Endothelial cell of umbilical vein (primary cell): ENCODE results near the gene SUPT3H. TPM values are rescaled to one million over a fixed set of nuclear protein-coding genes. Genes with fewer than 3 reads are reported as not detected.

Experiments used
- BruUV-seq: library from RNA; stranded (reverse); fragments of 400-500 nt; replicated peaks from 2 replicates; lab custom pipeline; 2021; lab: Mats Ljungman, UMichigan
- CTCF ChIA-PET: fragments of 300-600, 350-600 bp; sonication (Branson Sonifier 250); formaldehyde crosslinking; loops from one replicate; lab custom pipeline; 2021; ENCODE audit warnings: antibody characterized with exemption, inconsistent platforms; lab: Charles Lee
- POLR2A ChIA-PET: fragments of 300-600, 350-600 bp; sonication (Branson Sonifier 250); formaldehyde crosslinking; loops from one replicate; lab custom pipeline; 2021; ENCODE audit warnings: antibody characterized with exemption, inconsistent platforms; lab: Charles Lee
- DNase-seq: peaks from one replicate; pipeline ENCODE4 v3.0.0-alpha.2; 2011; ENCODE audit warnings: low read depth, low spot score
- FAIRE-seq: peaks from 2 replicates; lab custom pipeline; 2011; peaks lifted over from hg19 to GRCh38; lab: Jason Lieb, UNC
- H2AFZ ChIP-seq: 2 replicates; pipeline ENCODE4 v1.6.0; 2012; ENCODE audit warnings: low read depth, low read length, control low read depth, inconsistent platforms
- H3K27ac ChIP-seq: 2 replicates; pipeline ENCODE4 v1.5.1; 2011; ENCODE audit warnings: low read depth, mild to moderate bottlenecking, control low read depth, low read length, moderate library complexity; ENCODE audit not compliant: insufficient read depth
- H3K27me3 ChIP-seq, 2 experiments: 2 replicates each; pipeline versions ENCODE4 v1.6.0 to v1.6.1; 2011; ENCODE audit warnings: low read length in 2 of 2, mixed read lengths in 1 of 2; ENCODE audit not compliant: control insufficient read depth in 2 of 2, insufficient read depth in 2 of 2
- H3K36me3 ChIP-seq, 2 experiments: 2 replicates in 1 of 2; 3 replicates in 1 of 2; pipeline ENCODE4 v1.5.1; 2011; ENCODE audit warnings: low read length in 2 of 2, mild to moderate bottlenecking in 1 of 2, moderate library complexity in 1 of 2; ENCODE audit not compliant: control insufficient read depth in 2 of 2, insufficient read depth in 2 of 2; ENCODE audit errors: extremely low read depth in 1 of 2
- H3K4me1 ChIP-seq: 3 replicates; pipeline ENCODE4 v1.5.1; 2011; ENCODE audit warnings: mild to moderate bottlenecking, low read length; ENCODE audit not compliant: control insufficient read depth, insufficient read depth; ENCODE audit errors: extremely low read depth
- H3K4me2 ChIP-seq: 2 replicates; pipeline ENCODE4 v1.6.1; 2011; ENCODE audit warnings: low read length, control low read depth, mixed read lengths; ENCODE audit not compliant: insufficient read depth
- H3K4me3 ChIP-seq, 3 experiments: fragments of 200-600 bp in 1 of 3; sonication (generic), shearing (Covaris generic) in 1 of 3; replicated peaks in 1 of 3; 2 replicates each; pipeline ENCODE4 v1.5.1; 2011 to 2016; ENCODE audit warnings: control low read depth in 3 of 3, low read length in 3 of 3, mild to moderate bottlenecking in 2 of 3, inconsistent platforms in 1 of 3, low read depth in 1 of 3, moderate library complexity in 1 of 3; ENCODE audit not compliant: insufficient read depth in 1 of 3
- H3K79me2 ChIP-seq: 2 replicates; pipeline ENCODE4 v1.6.0; 2012; ENCODE audit warnings: low read length, inconsistent platforms; ENCODE audit not compliant: control insufficient read depth, insufficient read depth
- H3K9ac ChIP-seq: replicated peaks from 2 replicates; pipeline ENCODE3; 2011; ENCODE audit warnings: low read length, control low read depth; ENCODE audit not compliant: insufficient read depth; ENCODE audit errors: extremely low read depth
- H3K9me1 ChIP-seq: replicated peaks from 3 replicates; pipeline ENCODE4 v1.6.0; 2011; ENCODE audit warnings: mild to moderate bottlenecking, low read length; ENCODE audit not compliant: control insufficient read depth, insufficient read depth; ENCODE audit errors: extremely low read depth
- H3K9me3 ChIP-seq: replicated peaks from 2 replicates; pipeline ENCODE4 v1.5.1; 2012; ENCODE audit warnings: low read length, inconsistent platforms; ENCODE audit not compliant: control insufficient read depth, insufficient read depth
- H4K20me1 ChIP-seq: replicated peaks from 2 replicates; pipeline ENCODE3; 2011; ENCODE audit warnings: mild to moderate bottlenecking, low read length; ENCODE audit not compliant: control insufficient read depth, insufficient read depth; ENCODE audit errors: extremely low read depth
- CTCF ChIP-seq, 2 donors: IDR thresholded peaks; 1 replicate in 1 of 2; 2 replicates in 1 of 2; pipeline ENCODE4 v1.5.1; 2011; ENCODE audit warnings: low read length in 2 of 2, mild to moderate bottlenecking in 2 of 2, moderate library complexity in 2 of 2, control low read depth in 1 of 2, inconsistent platforms in 1 of 2, low read depth in 1 of 2; ENCODE audit not compliant: insufficient read depth in 1 of 2; ENCODE audit errors: extremely low read depth in 1 of 2
- EZH2 ChIP-seq: IDR thresholded peaks from 2 replicates; pipeline ENCODE4 v1.6.1; 2012; ENCODE audit warnings: borderline replicate concordance, low read depth, mild to moderate bottlenecking, moderate library complexity, low read length, inconsistent platforms; ENCODE audit not compliant: severe bottlenecking
- FOS ChIP-seq: IDR thresholded peaks from 2 replicates; pipeline ENCODE4 v1.6.1; 2011; ENCODE audit warnings: mild to moderate bottlenecking, low read length, moderate library complexity, borderline replicate concordance; ENCODE audit not compliant: insufficient read depth
- GATA2 ChIP-seq: IDR thresholded peaks from 2 replicates; pipeline ENCODE4 v1.7.0; 2011; ENCODE audit warnings: low read depth, mild to moderate bottlenecking, moderate library complexity, mixed read lengths, low read length; ENCODE audit not compliant: insufficient read length, insufficient read depth
- JUN ChIP-seq: IDR thresholded peaks from 2 replicates; pipeline ENCODE4 v1.6.1; 2011; ENCODE audit warnings: borderline replicate concordance, low read depth; ENCODE audit not compliant: insufficient read length, insufficient read depth
- MAX ChIP-seq: IDR thresholded peaks from 2 replicates; pipeline ENCODE4 v1.6.1; 2011; ENCODE audit not compliant: insufficient read depth, insufficient read length
- MYC ChIP-seq: IDR thresholded peaks from one replicate; pipeline ENCODE4 v1.6.1; 2011; ENCODE audit warnings: mild to moderate bottlenecking, low read depth, low read length
- POLR2A ChIP-seq: IDR thresholded peaks from 2 replicates; pipeline ENCODE4 v1.6.1; 2012; ENCODE audit warnings: low read depth, mild to moderate bottlenecking, control low read depth, low read length
- dilution Hi-C: fragments of 300-500 bp; cut with MboI; formaldehyde crosslinking; loops from one replicate; pipeline ENCODE4 v1.15.0; 2019; ENCODE audit warnings: low sequenced_read_pairs; ENCODE audit not compliant: extremely low pct_ligation_motif_present
- intact Hi-C: fragments of 100-400 bp; cut with micrococcal nuclease; formaldehyde crosslinking; loops from one replicate; pipeline ENCODE4 v1.10.0; 2022
- polyA plus RNA-seq, 4 experiments: library from polyadenylated mRNA; depleted of rRNA in 3 of 4; stranded (reverse) in 3 of 4; unstranded in 1 of 4; fragments of >200 nt; gene quantifications; 2 replicates each; pipeline versions ENCODE4 v1.2.1 to v1.2.3, GENCODE V29; 2011 to 2012; ENCODE audit warnings: missing spikeins in 1 of 4
- total RNA-seq: library from RNA; stranded (reverse); gene quantifications from 2 replicates; pipeline ENCODE4 v1.2.3, GENCODE V29; 2021

The SUPT3H gene
- total and polyA plus RNA-seq, 2 donors (not counting 3 experiments of a cell fraction or from before 2014, with no cell fraction given) = 8.3 to 9.8 TPM

GRCh38 chr6:44926556-44926955 lies 451.2 kb downstream of the SUPT3H start:
- dilution Hi-C loops (no loop called here), intact Hi-C loops (no loop called here)
- no peak overlapping the region for H3K4me3 ChIP-seq
- H4K20me1 ChIP-seq = no peaks in the 10 kb centered on the region
- no peaks in the 10 kb centered on the region for H3K9me1 ChIP-seq
- no peaks in the 10 kb centered on the region for H3K27me3 ChIP-seq
- no peaks in the 10 kb centered on the region for H3K9me3 ChIP-seq
- H3K4me1 ChIP-seq = no peaks in the 10 kb centered on the region
- no peak overlapping the region for H3K27ac ChIP-seq
- CTCF ChIA-PET = no interaction called here
- H3K79me2 ChIP-seq = no peaks in the 10 kb centered on the region
- H2AFZ ChIP-seq = no peak overlapping the region
- no TSS peak for BruUV-seq
- no peak overlapping the region for H3K9ac ChIP-seq
- no peak for DNase-seq
- no peaks in the 10 kb centered on the region for H3K36me3 ChIP-seq
- no peak for TF ChIP-seq CTCF (IDR thresholded peaks at IDR 0.05; ENCODE audit: extremely low read depth in 1 of 2, insufficient read depth in 1 of 2, low read depth in 1 of 2, low read length in 2 of 2)
- no peak for TF ChIP-seq POLR2A
- no peak for TF ChIP-seq FOS
- TF ChIP-seq MAX = no peak
- TF ChIP-seq JUN = no peak
- no peak for TF ChIP-seq MYC
- TF ChIP-seq EZH2 = no peak
- TF ChIP-seq GATA2 = no peak
- POLR2A ChIA-PET = no interaction called here
- FAIRE-seq = no peak
- no peak overlapping the region for H3K4me2 ChIP-seq
